Sigmoid colon (tissue), 4 donors: Measurements from ENCODE around the gene ACOXL.

ENCODE experiments used
- POLR2AphosphoS5 ChIP-seq, 4 donors: sonication (generic); formaldehyde crosslinking; IDR thresholded peaks; one replicate each; pipeline ENCODE4 v1.6.1; 2017; ENCODE audit warnings: antibody characterized with exemption in 4 of 4
- TF ChIP-seq, protein P1 (sequence below), 4 experiments: fragments of 450-650 bp in 3 of 4; fragments of 200-600 bp in 1 of 4; IDR thresholded peaks; one replicate each; pipeline ENCODE4 v1.5.1; 2016 to 2019; ENCODE audit warnings: antibody characterized with exemption in 4 of 4, mild to moderate bottlenecking in 3 of 4, moderate library complexity in 2 of 4

DNA sequence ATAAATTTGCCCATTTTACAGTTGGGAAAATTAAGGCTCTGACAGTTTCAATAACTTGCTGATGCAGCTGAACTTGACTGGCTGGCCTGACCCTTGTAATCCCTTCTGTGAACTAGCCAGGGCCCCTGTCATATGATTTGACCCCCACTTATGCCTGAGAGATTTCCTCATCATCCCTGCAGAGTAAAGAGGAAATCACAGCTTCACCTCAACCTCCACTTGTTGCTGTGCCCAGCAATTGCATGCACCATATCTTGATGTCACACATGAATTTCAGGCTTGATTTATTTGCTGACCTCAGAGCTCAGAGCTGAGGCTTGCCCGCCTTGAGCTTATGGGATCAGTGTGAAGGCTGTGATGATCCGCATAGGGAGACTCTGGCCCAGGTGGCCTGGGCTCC, 108.1 kb downstream of the ACOXL start:
- no peak for TF ChIP-seq POLR2AphosphoS5 (IDR thresholded peaks at IDR 0.05)
- TF ChIP-seq, protein P1, sequence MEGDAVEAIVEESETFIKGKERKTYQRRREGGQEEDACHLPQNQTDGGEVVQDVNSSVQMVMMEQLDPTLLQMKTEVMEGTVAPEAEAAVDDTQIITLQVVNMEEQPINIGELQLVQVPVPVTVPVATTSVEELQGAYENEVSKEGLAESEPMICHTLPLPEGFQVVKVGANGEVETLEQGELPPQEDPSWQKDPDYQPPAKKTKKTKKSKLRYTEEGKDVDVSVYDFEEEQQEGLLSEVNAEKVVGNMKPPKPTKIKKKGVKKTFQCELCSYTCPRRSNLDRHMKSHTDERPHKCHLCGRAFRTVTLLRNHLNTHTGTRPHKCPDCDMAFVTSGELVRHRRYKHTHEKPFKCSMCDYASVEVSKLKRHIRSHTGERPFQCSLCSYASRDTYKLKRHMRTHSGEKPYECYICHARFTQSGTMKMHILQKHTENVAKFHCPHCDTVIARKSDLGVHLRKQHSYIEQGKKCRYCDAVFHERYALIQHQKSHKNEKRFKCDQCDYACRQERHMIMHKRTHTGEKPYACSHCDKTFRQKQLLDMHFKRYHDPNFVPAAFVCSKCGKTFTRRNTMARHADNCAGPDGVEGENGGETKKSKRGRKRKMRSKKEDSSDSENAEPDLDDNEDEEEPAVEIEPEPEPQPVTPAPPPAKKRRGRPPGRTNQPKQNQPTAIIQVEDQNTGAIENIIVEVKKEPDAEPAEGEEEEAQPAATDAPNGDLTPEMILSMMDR (IDR thresholded peaks at IDR 0.05), result no peak
